Colonic mucosa (tissue), 4 donors: ENCODE measurements around the gene CLDN3. TPM values are rescaled to one million over a fixed set of nuclear protein-coding genes. Genes with fewer than 3 reads are reported as not detected.
"Not testable (repeated sequence)": the region's sequence is repeated elsewhere in the genome, so short reads cannot be mapped to it uniquely, and the experiment has no call there.

Experiments
- DNase-seq: peaks from one replicate; pipeline ENCODE4 v3.0.0-alpha.2; 2020
- H3K27ac ChIP-seq: fragments of 200-600 bp; one replicate; pipeline ENCODE4 v1.8.0; 2021
- H3K27me3 ChIP-seq: fragments of 200-600 bp; one replicate; pipeline ENCODE4 v1.8.0; 2021
- H3K36me3 ChIP-seq: fragments of 200-600 bp; one replicate; pipeline ENCODE4 v1.8.0; 2021
- H3K4me1 ChIP-seq: fragments of 200-600 bp; one replicate; pipeline ENCODE4 v1.8.0; 2021; ENCODE audit warnings: mild to moderate bottlenecking
- H3K4me3 ChIP-seq: fragments of 200-600 bp; one replicate; pipeline ENCODE4 v1.8.0; 2021
- H3K9ac ChIP-seq, 2 donors: one replicate each; pipeline ENCODE4 v1.7.0; 2013; ENCODE audit warnings: control low read depth in 2 of 2, low read depth in 2 of 2, low read length in 2 of 2
- H3K9me3 ChIP-seq: fragments of 200-600 bp; one replicate; pipeline ENCODE4 v1.8.0; 2021
- CTCF ChIP-seq: fragments of 200-600 bp; IDR thresholded peaks from one replicate; pipeline ENCODE4 v1.8.0; 2022; ENCODE audit warnings: antibody characterized with exemption, mild to moderate bottlenecking
- intact Hi-C: fragments of 100-400 bp; cut with DNase I; formaldehyde crosslinking; loops from one replicate; pipeline ENCODE4 v1.14.1; 2022
- total RNA-seq, 2 donors: library from RNA; stranded (reverse); fragmentation: NEBNext Ultra II Directional in 1 of 2; extraction: Animal tissue kit (Norgen Biotek cat#: 25700) in 1 of 2; gene quantifications; one replicate each; pipeline ENCODE4 v1.2.1, GENCODE V29; 2021
- donor health status: healthy.
- donor health status: DM: no; HTN: no; CAD: no.
- donor health status: DM: no; HTN: no; CAD: no.

Gene CLDN3
- total RNA-seq, 2 donors from 2014 or later = 599 to 634 TPM

GRCh38 chr7:73810998-73811360, 40.9 kb upstream of the CLDN3 start:
- peak; percentile 20 for DNase-seq
- H3K4me3 ChIP-seq = no peak overlapping the region
- H3K4me1 ChIP-seq = no peaks in the 10 kb centered on the region
- no peaks in the 10 kb centered on the region for H3K36me3 ChIP-seq
- no peaks in the 10 kb centered on the region for H3K27me3 ChIP-seq
- intact Hi-C loops = loop anchor here (5.0 kb wide), 1 partner anchor 46 kb away; no protein-coding TSS in a partner anchor
- TF ChIP-seq CTCF = no peak
- H3K9me3 ChIP-seq = no peaks in the 10 kb centered on the region
- H3K27ac ChIP-seq = peak overlapping the region; percentile 91
- peak overlapping the region in 1 of 2 donors; percentile 43 for H3K9ac ChIP-seq

- DNase-seq = peak; percentile 87
- Histone ChIP-seq H3K4me3 (no peak overlapping the region), H3K9ac (peak overlapping the region; percentile 43 to 66), H3K4me1 (no peaks in the 10 kb centered on the region), H3K27ac (peak overlapping the region; percentile 91), H3K27me3 (no peaks in the 10 kb centered on the region), H3K36me3 (no peaks in the 10 kb centered on the region), H3K9me3 (no peaks in the 10 kb centered on the region)
- no peak for TF ChIP-seq CTCF
- intact Hi-C loops = no loop called here
Observed at GRCh38 chr7:73809467-73809951, 39.4 kb upstream of the CLDN3 start.

GRCh38 chr7:73802459-73802858, 32.4 kb upstream of the CLDN3 start:
- H3K27me3 ChIP-seq = no peaks in the 10 kb centered on the region
- no peak overlapping the region for H3K4me3 ChIP-seq
- DNase-seq = peak; percentile 26
- no peaks in the 10 kb centered on the region for H3K9me3 ChIP-seq
- H3K4me1 ChIP-seq = no peaks in the 10 kb centered on the region
- no peak overlapping the region for H3K27ac ChIP-seq
- no peak for TF ChIP-seq CTCF
- no peak overlapping the region for H3K9ac ChIP-seq
- intact Hi-C loops = no loop called here
- H3K36me3 ChIP-seq = no peaks in the 10 kb centered on the region

- no peaks in the 10 kb centered on the region for H3K4me1 ChIP-seq
- no peaks in the 10 kb centered on the region for H3K27me3 ChIP-seq
- no peak for DNase-seq
- intact Hi-C loops = no loop called here
- peak overlapping the region; percentile 56 for H3K27ac ChIP-seq
- TF ChIP-seq CTCF = no peak
- no peaks in the 10 kb centered on the region for H3K9me3 ChIP-seq
- no peaks in the 10 kb centered on the region for H3K36me3 ChIP-seq
- H3K9ac ChIP-seq = no peak overlapping the region
- H3K4me3 ChIP-seq = no peak overlapping the region
Observed at GRCh38 chr7:73801577-73801976, 31.5 kb upstream of the CLDN3 start.

- Histone ChIP-seq H3K9ac (peak overlapping the region in 1 of 2 donors; percentile 53), H3K9me3 (no peaks in the 10 kb centered on the region), H3K27ac (peak overlapping the region; percentile 56), H3K36me3 (no peaks in the 10 kb centered on the region), H3K4me1 (no peaks in the 10 kb centered on the region), H3K27me3 (no peaks in the 10 kb centered on the region), H3K4me3 (no peak overlapping the region)
- intact Hi-C loops = no loop called here
- TF ChIP-seq CTCF = no peak
- DNase-seq = peak; percentile 26
Observed at GRCh38 chr7:73799282-73800141, 29.4 kb upstream of the CLDN3 start.

GRCh38 chr7:73797176-73797575, 27.1 kb upstream of the CLDN3 start:
- H3K27me3 ChIP-seq, H3K36me3 ChIP-seq, H3K4me3 ChIP-seq, H3K4me1 ChIP-seq, H3K9ac ChIP-seq, H3K9me3 ChIP-seq, H3K27ac ChIP-seq, intact Hi-C loops: not testable (repeated sequence)
- peak; percentile 11 for DNase-seq

GRCh38 chr7:73796656-73797055, 26.6 kb upstream of the CLDN3 start:
- DNase-seq, H3K36me3 ChIP-seq, H3K27ac ChIP-seq, H3K9ac ChIP-seq, H3K9me3 ChIP-seq, H3K4me3 ChIP-seq, H3K4me1 ChIP-seq, H3K27me3 ChIP-seq, intact Hi-C loops: not testable (repeated sequence)

- H3K4me3 ChIP-seq, H3K36me3 ChIP-seq, H3K4me1 ChIP-seq, intact Hi-C loops, H3K9me3 ChIP-seq, H3K9ac ChIP-seq, H3K27me3 ChIP-seq: not testable (repeated sequence)
- peak overlapping the region; percentile 87 for H3K27ac ChIP-seq
- DNase-seq = peak; percentile 4
Observed at GRCh38 chr7:73795188-73795587, 25.1 kb upstream of the CLDN3 start.
